ENCODE measurements around the gene ADH6.

DNA sequence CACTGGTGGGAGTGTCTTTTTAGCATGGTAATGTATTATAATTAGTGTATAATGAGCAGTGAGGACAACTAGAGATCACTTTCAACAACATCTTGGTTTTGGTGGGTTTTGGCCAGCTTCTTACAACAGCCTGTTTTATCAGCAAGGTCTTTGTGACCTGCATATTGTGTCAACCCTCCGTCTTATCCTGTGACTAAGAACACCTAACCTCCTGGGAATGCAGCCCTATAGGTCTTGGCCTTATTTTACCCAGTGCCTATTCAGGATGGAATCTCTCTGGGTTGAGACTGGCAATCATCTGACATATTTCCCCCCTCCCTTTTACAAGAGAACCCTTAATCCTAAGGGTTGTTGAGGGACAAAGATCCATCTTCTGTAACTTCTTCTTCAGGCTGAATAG lies 53.1 kb downstream of the ADH6 start:
- TF ChIP-seq CTCF (conservative IDR thresholded peaks at IDR 0.05; ENCODE audit: low read depth, low read length): no peak
- no peak for TF ChIP-seq EZH2 (IDR thresholded peaks at IDR 0.05; ENCODE audit: borderline replicate concordance, low read depth, low read length, poor library complexity, severe bottlenecking)
